Spleen (tissue), 11 donors: Measurements from ENCODE around the gene DPYSL5. TPM values are rescaled to one million over a fixed set of nuclear protein-coding genes. Genes with fewer than 3 reads are reported as not detected.

Source experiments
- DNase-seq: peaks from one replicate; pipeline ENCODE4 v3.0.0-alpha.2; 2020
- H3K27ac ChIP-seq, 8 donors: fragments of 200-600 bp; sonication (generic) in 7 of 8; 1 replicate in 4 of 8; 2 replicates in 4 of 8; pipeline versions ENCODE4 v1.5.0 to v1.8.0; 2016 to 2021; ENCODE audit warnings: inconsistent platforms in 4 of 8, mild to moderate bottlenecking in 4 of 8, moderate library complexity in 1 of 8
- H3K27me3 ChIP-seq, 7 donors: fragments of 200-600 bp; sonication (generic) in 6 of 7; replicated peaks in 1 of 7; 1 replicate in 4 of 7; 2 replicates in 3 of 7; pipeline versions ENCODE4 v1.5.0 to v1.8.0; 2016 to 2021; ENCODE audit warnings: inconsistent platforms in 3 of 7, mild to moderate bottlenecking in 1 of 7
- H3K36me3 ChIP-seq, 6 donors: fragments of 200-600 bp; sonication (generic) in 5 of 6; 1 replicate in 4 of 6; 2 replicates in 2 of 6; pipeline versions ENCODE4 v1.5.0 to v1.8.0; 2016 to 2021; ENCODE audit warnings: inconsistent platforms in 2 of 6
- H3K4me1 ChIP-seq, 6 donors: fragments of 200-600 bp; sonication (generic) in 5 of 6; 1 replicate in 3 of 6; 2 replicates in 3 of 6; pipeline versions ENCODE4 v1.5.0 to v1.8.0; 2016 to 2021; ENCODE audit warnings: inconsistent platforms in 3 of 6
- H3K4me3 ChIP-seq, 8 donors: fragments of 200-600 bp; sonication (generic) in 7 of 8; 1 replicate in 4 of 8; 2 replicates in 4 of 8; pipeline versions ENCODE4 v1.5.0 to v1.8.0; 2016 to 2021; ENCODE audit warnings: inconsistent platforms in 4 of 8, mild to moderate bottlenecking in 4 of 8, moderate library complexity in 2 of 8
- H3K9me3 ChIP-seq, 8 donors: fragments of 200-600 bp; sonication (generic) in 7 of 8; 1 replicate in 4 of 8; 2 replicates in 4 of 8; pipeline versions ENCODE4 v1.5.0 to v1.8.0; 2016 to 2021; ENCODE audit warnings: inconsistent platforms in 4 of 8
- CTCF ChIP-seq, 11 experiments: fragments of 200-600 bp in 7 of 11; fragments of 450-650 bp in 4 of 11; sonication (generic) in 4 of 11; IDR thresholded peaks in 8 of 11; conservative IDR thresholded peaks in 3 of 11; 1 replicate in 7 of 11; 2 replicates in 4 of 11; pipeline versions ENCODE4 v1.4.0 to v1.8.0; 2016 to 2021; ENCODE audit warnings: antibody characterized with exemption in 11 of 11, inconsistent platforms in 4 of 11, mild to moderate bottlenecking in 1 of 11
- POLR2A ChIP-seq, 3 donors: fragments of 450-650 bp; IDR thresholded peaks; one replicate each; pipeline ENCODE4 v1.5.1; 2017; ENCODE audit warnings: antibody characterized with exemption in 3 of 3, mild to moderate bottlenecking in 1 of 3
- POLR2AphosphoS5 ChIP-seq, 3 donors: sonication (generic); formaldehyde crosslinking; IDR thresholded peaks; one replicate each; pipeline ENCODE4 v1.5.1; 2017; ENCODE audit warnings: antibody characterized with exemption in 3 of 3
- WGBS, 5 donors: extraction: QIAGEN DNeasy Blood & Tissue Kit in 3 of 5; methylation state at CpG; one replicate each; pipeline versions ENCODE4 v1.1.5 to v1.1.7; 2013 to 2018; 5-methylcytosine and 5-hydroxymethylcytosine counted together
- intact Hi-C: fragments of 100-400 bp; cut with DNase I; formaldehyde crosslinking; loops from one replicate; pipeline ENCODE4 v1.15.0; 2023; ENCODE audit warnings: low total_unique reads
- polyA plus RNA-seq, 3 donors: library from polyadenylated mRNA; stranded (reverse); fragments of 200-250 nt; gene quantifications; one replicate each; pipeline ENCODE4 v1.2.1, GENCODE V29; 2013
- total RNA-seq, 7 donors: library from RNA; depleted of rRNA in 3 of 7; stranded (reverse); fragments of >200 nt in 3 of 7; fragmentation: NEBNext Ultra II Directional in 4 of 7; extraction: Animal tissue kit (Norgen Biotek cat#: 25700) in 4 of 7; gene quantifications; one replicate each; pipeline versions ENCODE4 v1.1.0 to v1.2.1, GENCODE V29; 2016 to 2021
- donor health status: healthy with polysubstance abuse.
- donor health status: DM: no; HTN: no; CAD: no; lungs with moderate emphysema.
- donor health status: DM: no; HTN: no; CAD: no.
- donor health status: Bipolar disorder and iron deficiency.
- donor health status: healthy.
- donor health status: DM: no; HTN: no; CAD: no.
- donor health status: DM: yes; HTN: yes; CAD: no.

DPYSL5 gene
- total and polyA plus RNA-seq, 10 donors = 0.02 to 0.07 (median 0.02) TPM; not detected in 7

GRCh38 chr2:26975656-26976055 lies 127.7 kb downstream of the DPYSL5 start:
- DNase-seq = no peak
- H3K27me3 ChIP-seq = no peaks in the 10 kb centered on the region
- WGBS, 5 donors = 50 to 76% (median 63%) methylated on average over 1 of the region's 1 CpG
- peaks cover 0 to 23% (median 11%) of the 10 kb centered on the region in 6 donors for H3K4me1 ChIP-seq
- no peak overlapping the region for H3K27ac ChIP-seq
- H3K4me3 ChIP-seq = no peak overlapping the region
- no peaks in the 10 kb centered on the region for H3K9me3 ChIP-seq
- no peaks in the 10 kb centered on the region for H3K36me3 ChIP-seq
- no peak for TF ChIP-seq CTCF (IDR thresholded peaks at IDR 0.05 in 8 of 11, conservative IDR thresholded peaks at IDR 0.05 in 3 of 11)
- TF ChIP-seq POLR2A (IDR thresholded peaks at IDR 0.05) = no peak
- no peak for TF ChIP-seq POLR2AphosphoS5 (IDR thresholded peaks at IDR 0.05)
- intact Hi-C loops = no loop called here

DNA sequence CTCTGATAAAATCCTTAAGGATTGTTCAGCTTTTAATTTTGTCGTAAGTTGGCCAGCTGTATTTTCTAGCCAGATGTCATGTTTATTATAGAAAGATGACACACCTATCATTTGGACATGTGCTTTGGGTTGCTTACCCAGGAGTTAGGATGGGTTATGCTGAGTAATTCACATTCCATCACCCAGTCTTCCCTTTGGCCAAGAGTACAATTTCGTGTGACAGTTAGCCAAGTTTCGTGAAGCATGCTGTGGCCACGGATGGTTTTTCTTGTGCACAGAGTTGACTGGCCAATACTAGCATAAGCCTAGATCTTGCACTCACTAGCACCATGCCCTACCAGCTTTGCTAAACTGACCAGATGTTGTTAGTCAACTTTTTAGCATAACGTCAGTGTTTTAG lies 128.3 kb downstream of the DPYSL5 start:
- Histone ChIP-seq H3K4me1 (peaks cover 0 to 18% (median 6%) of the 10 kb centered on the region in 6 donors), H3K9me3 (no peaks in the 10 kb centered on the region), H3K27ac (no peak overlapping the region), H3K36me3 (no peaks in the 10 kb centered on the region), H3K27me3 (no peaks in the 10 kb centered on the region), H3K4me3 (no peak overlapping the region)
- no peak for DNase-seq
- intact Hi-C loops = no loop called here
- WGBS, 5 donors = 78 to 86% (median 82%) methylated on average over 5 of the region's 5 CpGs
- TF ChIP-seq POLR2AphosphoS5 (IDR thresholded peaks at IDR 0.05) (no peak), POLR2A (IDR thresholded peaks at IDR 0.05) (no peak), CTCF (IDR thresholded peaks at IDR 0.05 in 8 of 11, conservative IDR thresholded peaks at IDR 0.05 in 3 of 11) (no peak)

GRCh38 chr2:26977012-26977411 lies 129.1 kb downstream of the DPYSL5 start:
- Histone ChIP-seq H3K27me3 (no peaks in the 10 kb centered on the region), H3K36me3 (no peaks in the 10 kb centered on the region), H3K4me1 (peaks cover 0 to 10% (median 3%) of the 10 kb centered on the region in 6 donors), H3K4me3 (no peak overlapping the region), H3K9me3 (no peaks in the 10 kb centered on the region), H3K27ac (no peak overlapping the region)
- intact Hi-C loops = no loop called here
- DNase-seq = no peak
- no peak for TF ChIP-seq POLR2A (IDR thresholded peaks at IDR 0.05)
- no peak for TF ChIP-seq POLR2AphosphoS5 (IDR thresholded peaks at IDR 0.05)
- TF ChIP-seq CTCF (IDR thresholded peaks at IDR 0.05 in 8 of 11, conservative IDR thresholded peaks at IDR 0.05 in 3 of 11) = no peak
- 66 to 91% (median 73%) methylated on average over 2 of the region's 2 CpGs for WGBS, 5 donors

- no peaks in the 10 kb centered on the region for H3K36me3 ChIP-seq
- H3K9me3 ChIP-seq = no peaks in the 10 kb centered on the region
- H3K27me3 ChIP-seq = no peaks in the 10 kb centered on the region
- no peak for TF ChIP-seq POLR2AphosphoS5 (IDR thresholded peaks at IDR 0.05)
- TF ChIP-seq CTCF (IDR thresholded peaks at IDR 0.05 in 8 of 11, conservative IDR thresholded peaks at IDR 0.05 in 3 of 11) = no peak
- TF ChIP-seq POLR2A (IDR thresholded peaks at IDR 0.05) = no peak
- DNase-seq = no peak
- 59 to 80% (median 66%) methylated on average over 4 of the region's 4 CpGs for WGBS, 5 donors
- peaks cover 0 to 15% (median 5%) of the 10 kb centered on the region in 6 donors for H3K4me1 ChIP-seq
- intact Hi-C loops = no loop called here
- H3K27ac ChIP-seq = no peak overlapping the region
- no peak overlapping the region for H3K4me3 ChIP-seq
Measured at GRCh38 chr2:26978061-26978596, 130.2 kb downstream of the DPYSL5 start.
